Smooth muscle cell (in vitro differentiated cells): ENCODE measurements around the gene HTR3B. TPM values are rescaled to one million over a fixed set of nuclear protein-coding genes. Genes with fewer than 3 reads are reported as not detected.
A peak's percentile ranks its signal among the peaks of the same experiment; 100 is the strongest.

Source experiments
- DNase-seq: peaks from one replicate; lab custom pipeline; 2025; ENCODE audit not compliant: unreplicated experiment; lab: John Stamatoyannopoulos, UW
- H2AFZ ChIP-seq: fragments of 200-600 bp; sonication (generic); 2 replicates; pipeline ENCODE4 v1.6.0; 2016; ENCODE audit warnings: antibody characterized with exemption, low read depth, mild to moderate bottlenecking
- H3F3A ChIP-seq: fragments of 200-600 bp; sonication (generic); 2 replicates; pipeline ENCODE4 v1.6.0; 2017; ENCODE audit warnings: antibody characterized with exemption, low read depth
- H3K27ac ChIP-seq: fragments of 200-600 bp; sonication (generic); 2 replicates; pipeline ENCODE4 v1.5.1; 2016; ENCODE audit warnings: low read depth, mild to moderate bottlenecking
- H3K27me3 ChIP-seq: fragments of 200-600 bp; sonication (generic); 2 replicates; pipeline ENCODE4 v1.6.1; 2016; ENCODE audit warnings: low read depth, mild to moderate bottlenecking
- H3K36me3 ChIP-seq: fragments of 200-600 bp; sonication (generic); 2 replicates; pipeline ENCODE4 v1.5.1; 2016; ENCODE audit warnings: low read depth
- H3K4me1 ChIP-seq: fragments of 200-600 bp; sonication (generic); 2 replicates; pipeline ENCODE4 v1.5.1; 2016; ENCODE audit warnings: low read depth
- H3K4me2 ChIP-seq: fragments of 200-600 bp; sonication (generic); 2 replicates; pipeline ENCODE4 v1.6.0; 2016; ENCODE audit warnings: mild to moderate bottlenecking
- H3K4me3 ChIP-seq: fragments of 200-600 bp; sonication (generic); 2 replicates; pipeline ENCODE4 v1.5.1; 2016; ENCODE audit warnings: mild to moderate bottlenecking
- H3K79me2 ChIP-seq: fragments of 200-600 bp; sonication (generic); 2 replicates; pipeline ENCODE4 v1.6.0; 2016; ENCODE audit warnings: low read depth, mild to moderate bottlenecking
- H3K9ac ChIP-seq: fragments of 200-600 bp; sonication (generic); 2 replicates; pipeline ENCODE4 v1.6.0; 2016; ENCODE audit warnings: low read depth
- H3K9me3 ChIP-seq: fragments of 200-600 bp; sonication (generic); replicated peaks from 2 replicates; pipeline ENCODE4 v1.5.1; 2016; ENCODE audit warnings: low read depth
- H4K20me1 ChIP-seq: fragments of 200-600 bp; sonication (generic); 2 replicates; pipeline ENCODE4 v1.6.0; 2016; ENCODE audit warnings: low read depth
- CTCF ChIP-seq: fragments of 200-600 bp; sonication (generic); IDR thresholded peaks from 2 replicates; pipeline ENCODE4 v1.5.1; 2017; ENCODE audit warnings: borderline replicate concordance, mild to moderate bottlenecking, antibody characterized with exemption; ENCODE audit not compliant: insufficient read depth, poor library complexity, severe bottlenecking
- WGBS: methylation state at CpG from one replicate; pipeline ENCODE4 v1.1.7; 2016; ENCODE audit warnings: low lambda C conversion rate; 5-methylcytosine and 5-hydroxymethylcytosine counted together
- polyA plus RNA-seq: library from polyadenylated mRNA; unstranded; fragments of >200 nt; fragmentation: Nextera tagmentation; extraction: Ambion mirVana; gene quantifications from 2 replicates; pipeline ENCODE4 v1.2.1, GENCODE V29; 2016
- small RNA-seq: library from RNA; depleted of rRNA; stranded (forward); fragments of <200 nt; gene quantifications from one replicate; pipeline ENCODE3, GENCODE V24; 2014
- total RNA-seq: library from RNA; depleted of rRNA; stranded (reverse); fragments of >200 nt; gene quantifications from 2 replicates; pipeline ENCODE4 v1.2.3, GENCODE V29; 2014

HTR3B gene
- total and polyA plus RNA-seq, 2 experiments from 2014 or later = not detected

GRCh38 chr11:113992459-113993110, 88.0 kb downstream of the HTR3B start:
- Histone ChIP-seq H3K4me2 (no peak overlapping the region), H2AFZ (no peak overlapping the region), H3K4me1 (peaks cover 8% of the 10 kb centered on the region), H3K27me3 (peaks cover 56% of the 10 kb centered on the region), H3K9ac (no peak overlapping the region), H4K20me1 (no peaks in the 10 kb centered on the region), H3K79me2 (no peaks in the 10 kb centered on the region), H3K27ac (no peak overlapping the region), H3K4me3 (no peak overlapping the region), H3F3A (no peaks in the 10 kb centered on the region), H3K9me3 (no peaks in the 10 kb centered on the region), H3K36me3 (no peaks in the 10 kb centered on the region)
- 37% methylated on average over 7 of the region's 7 CpGs for WGBS
- DNase-seq = no peak
- no peak for TF ChIP-seq CTCF

GRCh38 chr11:113994077-113994954, 89.7 kb downstream of the HTR3B start:
- Histone ChIP-seq H3K4me1 (peaks cover 8% of the 10 kb centered on the region), H2AFZ (no peak overlapping the region), H4K20me1 (no peaks in the 10 kb centered on the region), H3K27ac (no peak overlapping the region), H3K4me3 (no peak overlapping the region), H3F3A (no peaks in the 10 kb centered on the region), H3K79me2 (no peaks in the 10 kb centered on the region), H3K27me3 (peaks cover 60% of the 10 kb centered on the region), H3K4me2 (no peak overlapping the region), H3K9me3 (no peaks in the 10 kb centered on the region), H3K36me3 (no peaks in the 10 kb centered on the region), H3K9ac (no peak overlapping the region)
- WGBS = 10% methylated on average over 4 of the region's 6 CpGs
- TF ChIP-seq CTCF = peak; percentile 74
- DNase-seq = no peak

Small RNA genes lying within 50 kb of the gene (small RNA-seq; reads per million reads assigned to genes)
- gene RNU6-1107P = not detected

Other genes starting within 250 kb of the HTR3B start
- 1.4 TPM in 1 of 2 replicates, not detected in the other for gene TMPRSS5, start 198.5 kb upstream of the HTR3B start, total RNA-seq
- gene TMPRSS5, start 198.5 kb upstream of the HTR3B start, polyA plus RNA-seq = 0.13 and 0.43 TPM in 2 replicates
- 20.7 and 23.0 TPM in 2 replicates for gene ZW10, start 131.1 kb upstream of the HTR3B start, total RNA-seq
- 15.4 and 15.6 TPM in 2 replicates for gene ZW10, start 131.1 kb upstream of the HTR3B start, polyA plus RNA-seq
- gene CLDN25, start 125.0 kb upstream of the HTR3B start, total RNA-seq = not detected in 2 replicates
- gene CLDN25, start 125.0 kb upstream of the HTR3B start, polyA plus RNA-seq = not detected in 2 replicates
- gene USP28, start 29.2 kb upstream of the HTR3B start, total RNA-seq = 50.5 and 57.5 TPM in 2 replicates
- gene USP28, start 29.2 kb upstream of the HTR3B start, polyA plus RNA-seq = 15.9 and 18.6 TPM in 2 replicates
- not detected in 2 replicates for gene HTR3A, start 70.3 kb downstream of the HTR3B start, total RNA-seq
- gene HTR3A, start 70.3 kb downstream of the HTR3B start, polyA plus RNA-seq = not detected in 2 replicates
- not detected in 2 replicates for gene ZBTB16, start 154.9 kb downstream of the HTR3B start, total RNA-seq
- 0.50 TPM in 1 of 2 replicates, not detected in the other for gene ZBTB16, start 154.9 kb downstream of the HTR3B start, polyA plus RNA-seq